ENCODE measurements around the gene SBNO2.
A peak's percentile ranks its signal among the peaks of the same experiment; 100 is the strongest.

SBNO2 gene

GRCh38 chr19:1089126-1089771, 84.8 kb downstream of the SBNO2 start:
- Histone ChIP-seq H3K9ac (ENCODE audit: low read length in 2 of 2) (no peak overlapping the region), H3K4me1 (ENCODE audit: control insufficient read depth, insufficient read depth, low read length) (peaks cover 20% of the 10 kb centered on the region), H3K36me3 (ENCODE audit: control insufficient read depth in 2 of 2, insufficient read depth in 2 of 2, low read length in 2 of 2) (peaks cover 5 to 16% of the 10 kb centered on the region in 2 donors), H3K27ac (ENCODE audit: low read length) (no peak overlapping the region), H3K4me3 (ENCODE audit: low read length in 2 of 2) (no peak overlapping the region), H3K9me3 (ENCODE audit: control insufficient read depth in 2 of 2, low read length in 2 of 2) (no peaks in the 10 kb centered on the region), H3K27me3 (ENCODE audit: control insufficient read depth in 1 of 2, insufficient read depth in 2 of 2, low read length in 2 of 2) (no peaks in the 10 kb centered on the region)

GRCh38 chr19:1088416-1089010, 85.6 kb downstream of the SBNO2 start:
- peaks cover 13% of the 10 kb centered on the region for H3K4me1 ChIP-seq (ENCODE audit: control insufficient read depth, insufficient read depth, low read length)
- no peak overlapping the region for H3K4me3 ChIP-seq (ENCODE audit: low read length in 2 of 2)
- H3K27ac ChIP-seq (ENCODE audit: low read length), result peak overlapping the region; percentile 24
- no peaks in the 10 kb centered on the region for H3K9me3 ChIP-seq (ENCODE audit: control insufficient read depth in 2 of 2, low read length in 2 of 2)
- no peaks in the 10 kb centered on the region for H3K27me3 ChIP-seq (ENCODE audit: control insufficient read depth in 1 of 2, insufficient read depth in 2 of 2, low read length in 2 of 2)
- no peak overlapping the region for H3K9ac ChIP-seq (ENCODE audit: low read length in 2 of 2)
- H3K36me3 ChIP-seq (ENCODE audit: control insufficient read depth in 2 of 2, insufficient read depth in 2 of 2, low read length in 2 of 2), result peaks cover 5 to 16% of the 10 kb centered on the region in 2 donors

DNA sequence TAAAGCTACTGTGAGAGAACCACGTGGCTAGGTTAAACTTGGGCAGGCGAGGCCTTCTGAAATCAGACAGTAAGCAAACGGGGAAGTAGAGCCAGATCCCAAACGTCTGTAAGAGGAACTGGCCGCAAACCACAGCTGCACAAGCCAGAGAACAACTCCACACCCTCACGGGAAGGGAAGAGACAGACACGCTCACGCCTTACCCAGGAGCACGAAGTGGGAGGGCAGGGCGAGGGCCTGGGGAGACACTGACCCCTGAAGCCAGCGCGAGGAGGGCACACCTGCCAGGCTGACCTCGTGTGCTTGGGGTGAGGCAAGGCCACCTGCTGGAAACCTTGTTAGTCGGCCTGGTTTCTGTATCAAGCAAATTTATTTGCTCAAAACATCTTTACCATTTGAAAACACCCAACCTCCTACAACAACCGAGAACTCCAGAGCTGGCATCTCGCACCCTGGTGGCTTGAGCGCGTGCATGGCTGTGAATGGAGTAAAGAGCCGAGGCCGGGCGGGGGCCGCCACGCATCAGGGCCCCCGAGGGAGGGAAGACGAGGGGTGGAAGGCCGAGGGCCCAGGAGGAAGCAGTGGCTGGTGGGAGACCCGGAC, 86.2 kb downstream of the SBNO2 start:
- peak overlapping the region; percentile 24 for H3K27ac ChIP-seq (ENCODE audit: low read length)
- H3K4me3 ChIP-seq (ENCODE audit: low read length in 2 of 2), result no peak overlapping the region
- no peaks in the 10 kb centered on the region for H3K9me3 ChIP-seq (ENCODE audit: control insufficient read depth in 2 of 2, low read length in 2 of 2)
- peak overlapping the region in 1 of 2 donors; percentile 2 for H3K9ac ChIP-seq (ENCODE audit: low read length in 2 of 2)
- no peaks in the 10 kb centered on the region for H3K27me3 ChIP-seq (ENCODE audit: control insufficient read depth in 1 of 2, insufficient read depth in 2 of 2, low read length in 2 of 2)
- peaks cover 5 to 16% of the 10 kb centered on the region in 2 donors for H3K36me3 ChIP-seq (ENCODE audit: control insufficient read depth in 2 of 2, insufficient read depth in 2 of 2, low read length in 2 of 2)
- H3K4me1 ChIP-seq (ENCODE audit: control insufficient read depth, insufficient read depth, low read length), result peaks cover 7% of the 10 kb centered on the region

DNA sequence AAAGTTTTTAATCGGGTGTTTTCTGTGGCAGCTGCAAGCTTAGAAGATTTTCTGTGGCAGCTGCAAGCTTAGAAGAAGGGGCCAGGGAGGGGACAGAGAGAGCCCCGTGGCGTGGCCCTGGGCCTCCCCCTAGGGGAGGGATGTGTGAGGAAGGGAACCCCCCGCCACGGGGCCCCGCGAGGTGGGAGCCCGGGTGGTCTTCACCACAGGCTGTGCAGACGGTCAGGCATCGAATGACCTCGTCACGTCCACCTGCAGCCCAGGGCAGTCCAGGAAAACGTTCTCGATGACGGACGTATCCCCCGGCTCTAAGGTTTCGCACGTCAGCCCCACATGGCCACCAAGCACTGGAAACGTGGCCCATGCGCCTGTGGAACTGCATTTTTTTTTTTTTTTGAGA, 87.5 kb downstream of the SBNO2 start:
- H3K9me3 ChIP-seq (ENCODE audit: control insufficient read depth in 2 of 2, low read length in 2 of 2), result no peaks in the 10 kb centered on the region
- H3K4me3 ChIP-seq (ENCODE audit: low read length in 2 of 2), result no peak overlapping the region
- H3K36me3 ChIP-seq (ENCODE audit: control insufficient read depth in 2 of 2, insufficient read depth in 2 of 2, low read length in 2 of 2), result peaks cover 1 to 11% of the 10 kb centered on the region in 2 donors
- H3K27me3 ChIP-seq (ENCODE audit: control insufficient read depth in 1 of 2, insufficient read depth in 2 of 2, low read length in 2 of 2), result no peaks in the 10 kb centered on the region
- no peak overlapping the region for H3K27ac ChIP-seq (ENCODE audit: low read length)
- H3K4me1 ChIP-seq (ENCODE audit: control insufficient read depth, insufficient read depth, low read length), result peaks cover 7% of the 10 kb centered on the region
- no peak overlapping the region for H3K9ac ChIP-seq (ENCODE audit: low read length in 2 of 2)

GRCh38 chr19:1085676-1086442, 88.2 kb downstream of the SBNO2 start:
- Histone ChIP-seq H3K9ac (ENCODE audit: low read length in 2 of 2) (no peak overlapping the region), H3K4me3 (ENCODE audit: low read length in 2 of 2) (no peak overlapping the region), H3K4me1 (ENCODE audit: control insufficient read depth, insufficient read depth, low read length) (peaks cover 7% of the 10 kb centered on the region), H3K27me3 (ENCODE audit: control insufficient read depth in 1 of 2, insufficient read depth in 2 of 2, low read length in 2 of 2) (no peaks in the 10 kb centered on the region), H3K27ac (ENCODE audit: low read length) (no peak overlapping the region), H3K9me3 (ENCODE audit: control insufficient read depth in 2 of 2, low read length in 2 of 2) (no peaks in the 10 kb centered on the region), H3K36me3 (ENCODE audit: control insufficient read depth in 2 of 2, insufficient read depth in 2 of 2, low read length in 2 of 2) (peaks cover 0 to 9% of the 10 kb centered on the region in 2 donors)

- H3K4me1 ChIP-seq (ENCODE audit: control insufficient read depth, insufficient read depth, low read length), result peaks cover 7% of the 10 kb centered on the region
- H3K36me3 ChIP-seq (ENCODE audit: control insufficient read depth in 2 of 2, insufficient read depth in 2 of 2, low read length in 2 of 2), result peaks cover 0 to 9% of the 10 kb centered on the region in 2 donors
- no peak overlapping the region for H3K27ac ChIP-seq (ENCODE audit: low read length)
These were observed 88.9 kb downstream of the SBNO2 start for GRCh38 chr19:1085053-1085658.

GRCh38 chr19:1084024-1084868, 89.8 kb downstream of the SBNO2 start:
- Histone ChIP-seq H3K36me3 (ENCODE audit: control insufficient read depth in 2 of 2, insufficient read depth in 2 of 2, low read length in 2 of 2) (peaks cover 0 to 7% of the 10 kb centered on the region in 2 donors), H3K27ac (ENCODE audit: low read length) (no peak overlapping the region), H3K4me3 (ENCODE audit: low read length in 2 of 2) (no peak overlapping the region), H3K9me3 (ENCODE audit: control insufficient read depth in 2 of 2, low read length in 2 of 2) (no peaks in the 10 kb centered on the region), H3K4me1 (ENCODE audit: control insufficient read depth, insufficient read depth, low read length) (peaks cover 7% of the 10 kb centered on the region), H3K27me3 (ENCODE audit: control insufficient read depth in 1 of 2, insufficient read depth in 2 of 2, low read length in 2 of 2) (no peaks in the 10 kb centered on the region), H3K9ac (ENCODE audit: low read length in 2 of 2) (no peak overlapping the region)

More at GRCh38 chr19:1085053-1085658, 88.9 kb downstream of the SBNO2 start:
- no peak overlapping the region for H3K4me3 ChIP-seq (ENCODE audit: low read length in 2 of 2)
- no peak overlapping the region for H3K9ac ChIP-seq (ENCODE audit: low read length in 2 of 2)
- no peaks in the 10 kb centered on the region for H3K27me3 ChIP-seq (ENCODE audit: control insufficient read depth in 1 of 2, insufficient read depth in 2 of 2, low read length in 2 of 2)
- no peaks in the 10 kb centered on the region for H3K9me3 ChIP-seq (ENCODE audit: control insufficient read depth in 2 of 2, low read length in 2 of 2)

GRCh38 chr19:1082928-1083816, 90.9 kb downstream of the SBNO2 start:
- Histone ChIP-seq H3K36me3 (ENCODE audit: control insufficient read depth in 2 of 2, insufficient read depth in 2 of 2, low read length in 2 of 2) (peaks cover 0 to 4% of the 10 kb centered on the region in 2 donors), H3K4me3 (ENCODE audit: low read length in 2 of 2) (no peak overlapping the region)

GRCh38 chr19:1082165-1082927, 91.7 kb downstream of the SBNO2 start:
- Histone ChIP-seq H3K36me3 (ENCODE audit: control insufficient read depth in 2 of 2, insufficient read depth in 2 of 2, low read length in 2 of 2) (no peaks in the 10 kb centered on the region), H3K4me1 (ENCODE audit: control insufficient read depth, insufficient read depth, low read length) (peaks cover 4% of the 10 kb centered on the region), H3K27ac (ENCODE audit: low read length) (no peak overlapping the region), H3K9ac (ENCODE audit: low read length in 2 of 2) (no peak overlapping the region), H3K27me3 (ENCODE audit: control insufficient read depth in 1 of 2, insufficient read depth in 2 of 2, low read length in 2 of 2) (no peaks in the 10 kb centered on the region), H3K9me3 (ENCODE audit: control insufficient read depth in 2 of 2, low read length in 2 of 2) (no peaks in the 10 kb centered on the region), H3K4me3 (ENCODE audit: low read length in 2 of 2) (no peak overlapping the region)

More at GRCh38 chr19:1082928-1083816, 90.9 kb downstream of the SBNO2 start:
- Histone ChIP-seq H3K27me3 (ENCODE audit: control insufficient read depth in 1 of 2, insufficient read depth in 2 of 2, low read length in 2 of 2) (no peaks in the 10 kb centered on the region), H3K4me1 (ENCODE audit: control insufficient read depth, insufficient read depth, low read length) (peaks cover 5% of the 10 kb centered on the region), H3K27ac (ENCODE audit: low read length) (no peak overlapping the region), H3K9me3 (ENCODE audit: control insufficient read depth in 2 of 2, low read length in 2 of 2) (no peaks in the 10 kb centered on the region), H3K9ac (ENCODE audit: low read length in 2 of 2) (no peak overlapping the region)

Measured in stomach smooth muscle (tissue), 2 donors.